GM19240 (cell line): ENCODE data around the gene MYH10.

Experiments
- DNase-seq: peaks from one replicate; pipeline ENCODE4 v3.0.0; 2011; ENCODE audit warnings: low spot score; ENCODE audit not compliant: insufficient read length

Gene MYH10

DNA sequence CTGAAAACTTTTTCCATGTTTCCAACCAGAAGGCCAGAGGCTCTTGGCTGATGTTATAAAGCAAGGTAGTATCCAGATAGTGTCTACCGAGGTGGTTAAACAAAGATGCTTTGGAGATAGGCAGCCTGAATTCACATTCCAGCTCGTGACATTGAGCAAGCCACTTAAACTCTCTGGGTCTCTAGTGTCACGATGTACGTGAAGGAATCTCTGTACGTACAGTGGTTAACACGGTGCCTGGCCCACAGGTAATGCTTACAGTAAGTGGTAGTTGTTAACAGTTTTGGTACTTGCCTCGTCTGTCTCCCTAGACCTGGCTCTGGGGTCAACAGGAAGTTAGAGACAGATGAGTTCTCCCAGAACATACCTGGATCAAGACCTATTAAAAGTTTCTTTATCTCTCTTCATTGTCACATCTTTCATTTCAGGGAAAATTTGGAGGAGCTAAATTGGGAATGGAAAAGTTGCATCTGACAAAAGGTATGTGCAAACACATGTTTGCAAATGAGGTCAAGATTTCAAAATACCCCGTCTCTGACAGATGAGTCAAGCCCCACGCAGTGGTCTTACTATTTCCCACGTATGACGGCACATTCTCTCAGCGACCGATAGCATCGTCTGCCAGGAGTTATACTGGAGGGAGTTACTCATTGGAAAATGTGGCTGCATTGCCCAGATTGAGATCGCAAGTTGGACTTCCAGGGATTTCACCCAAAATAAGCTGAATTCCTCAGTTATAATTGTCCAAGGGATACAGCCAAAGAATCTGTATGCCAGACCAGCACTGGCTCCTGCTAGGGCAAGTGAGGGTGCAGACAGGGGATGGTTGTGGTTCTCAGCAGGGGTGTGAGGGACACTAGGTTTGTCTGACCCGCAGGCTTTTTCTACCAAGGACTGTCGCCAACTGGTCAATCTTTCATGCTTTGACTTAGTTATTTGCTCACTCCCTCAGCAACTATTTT, 18.9 kb upstream of the MYH10 start:
- DNase-seq = no peak

DNA sequence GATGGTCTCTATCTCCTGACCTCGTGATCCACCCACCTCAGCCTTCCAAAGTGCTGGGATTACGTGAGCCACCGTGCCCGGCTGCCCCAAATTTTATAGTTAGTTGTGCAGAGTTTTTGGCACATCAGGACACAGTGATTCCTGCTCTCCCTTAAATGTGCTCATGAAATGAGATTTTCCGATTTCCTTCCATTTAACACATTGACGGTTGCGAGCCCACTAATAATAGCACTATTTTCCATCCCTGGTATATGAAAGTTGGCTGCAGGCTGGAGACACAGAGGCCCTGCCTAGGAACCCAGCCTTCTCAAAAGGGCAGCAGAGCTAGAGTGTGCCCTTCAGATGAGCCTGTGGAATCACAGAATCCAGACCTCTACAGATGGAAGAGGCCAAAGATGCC, 17.4 kb upstream of the MYH10 start:
- DNase-seq = no peak

- DNase-seq = no peak
These were observed 16.7 kb upstream of the MYH10 start for GRCh38 chr17:8647202-8647601.

GRCh38 chr17:8644507-8644902, 14.0 kb upstream of the MYH10 start:
- no peak for DNase-seq

GRCh38 chr17:8643855-8644506, 13.5 kb upstream of the MYH10 start:
- DNase-seq = no peak

GRCh38 chr17:8639709-8640108, 9.2 kb upstream of the MYH10 start:
- no peak for DNase-seq

- DNase-seq = no peak
These were observed 1.5 kb upstream of the MYH10 start for GRCh38 chr17:8632061-8632460.

DNA sequence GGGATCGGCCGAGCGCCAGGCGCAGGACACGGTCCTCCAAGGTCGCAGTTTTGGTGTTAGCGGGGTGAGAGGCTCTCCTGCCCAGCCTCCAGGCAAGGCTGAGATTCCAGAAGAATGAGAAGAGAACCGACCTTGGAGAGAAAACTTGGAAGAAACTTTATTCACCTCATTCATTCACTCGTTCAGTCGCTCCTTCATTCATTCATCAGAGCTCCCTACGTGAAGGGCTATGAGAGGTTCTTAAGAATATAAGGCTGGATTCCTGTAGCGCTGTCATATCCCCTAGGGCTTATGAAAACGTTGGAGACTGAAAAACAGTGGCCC, 991 bp upstream of the MYH10 start:
- no peak for DNase-seq

- DNase-seq = peak; percentile 97
These were observed 453 bp upstream of the MYH10 start for GRCh38 chr17:8630802-8631553.

DNA sequence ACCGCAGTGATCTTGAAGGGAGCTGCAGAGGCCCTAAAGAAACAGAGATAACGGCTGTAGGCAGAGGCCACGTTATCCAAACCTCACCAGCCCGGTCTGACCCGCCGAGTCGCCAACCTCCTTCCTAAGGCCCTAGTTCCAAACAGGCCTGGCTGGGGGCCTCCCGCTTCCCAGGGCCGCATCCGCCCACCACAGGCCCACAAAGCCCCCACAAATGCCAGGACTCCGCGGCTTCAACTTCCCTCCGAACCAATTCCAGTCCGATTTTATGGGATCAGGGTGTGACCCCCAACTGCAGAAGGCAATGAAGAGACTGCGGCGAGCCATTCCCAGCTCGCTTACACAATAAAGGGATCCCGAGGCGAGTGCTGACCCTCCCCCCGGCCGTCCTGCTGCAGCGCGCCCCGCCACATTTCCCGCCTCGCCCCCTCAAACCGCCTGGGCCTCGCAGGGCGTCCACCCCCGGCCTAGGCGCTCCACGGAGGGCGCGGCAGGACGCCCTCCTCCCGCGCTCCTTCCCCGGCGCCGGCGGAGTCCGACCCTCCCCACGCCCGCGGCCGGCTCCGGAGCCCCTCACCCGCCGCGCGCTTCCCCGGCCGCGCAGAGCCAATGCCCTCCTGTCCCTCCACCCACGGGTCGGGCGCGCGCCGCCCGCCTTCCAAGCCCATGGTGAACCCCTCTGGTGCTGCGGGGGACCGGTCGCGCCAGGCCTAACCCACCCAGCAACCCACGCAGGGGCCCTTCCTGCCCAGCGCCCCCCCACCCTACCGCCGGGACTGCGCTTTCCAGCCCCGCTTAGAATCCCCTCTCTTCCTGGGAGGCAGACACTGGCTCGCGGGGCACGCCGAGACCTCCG, 926 bp downstream of the MYH10 start:
- no peak for DNase-seq

GRCh38 chr17:8628609-8629169, 1.8 kb downstream of the MYH10 start:
- DNase-seq = no peak

DNA sequence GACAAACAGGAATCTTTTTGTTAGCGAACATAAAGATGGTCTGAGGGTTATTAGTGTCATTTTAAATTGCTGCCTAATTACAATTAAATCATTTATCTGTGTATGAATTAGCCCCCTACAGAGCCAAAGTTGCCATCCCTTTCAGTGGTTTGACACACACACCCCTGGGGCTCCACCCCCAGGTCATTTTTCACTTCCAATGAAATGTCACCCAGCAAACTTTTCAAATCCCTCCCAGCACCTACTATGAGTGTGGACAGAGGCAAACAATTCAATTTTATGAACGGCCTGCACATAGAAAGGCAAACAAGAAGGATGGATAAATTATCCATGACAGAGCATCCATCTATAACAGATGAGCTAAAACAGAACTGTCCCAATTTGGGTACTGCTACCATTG, 2.4 kb downstream of the MYH10 start:
- no peak for DNase-seq

GRCh38 chr17:8623591-8623990, 6.9 kb downstream of the MYH10 start:
- no peak for DNase-seq

GRCh38 chr17:8622191-8622590, 8.3 kb downstream of the MYH10 start:
- DNase-seq = no peak

GRCh38 chr17:8621585-8621984, 8.9 kb downstream of the MYH10 start:
- no peak for DNase-seq

DNA sequence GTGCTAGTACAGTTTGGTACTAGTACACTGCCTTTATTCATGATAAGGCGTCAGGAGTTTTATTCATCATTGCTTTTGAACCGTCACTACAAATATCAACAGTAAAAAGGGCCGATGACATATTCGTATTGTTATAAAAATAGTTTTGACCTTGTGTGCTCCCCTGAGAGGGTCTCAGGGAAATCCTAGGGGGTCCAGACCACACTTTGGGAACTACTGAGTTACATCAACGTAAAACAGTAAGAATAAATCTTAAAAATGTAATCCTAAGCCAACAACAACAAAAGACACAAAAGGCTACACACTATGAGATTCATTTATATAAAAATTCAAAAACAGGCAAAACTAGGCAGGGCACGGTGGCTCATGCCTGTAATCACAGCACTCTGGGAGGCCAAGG, 11.2 kb downstream of the MYH10 start:
- no peak for DNase-seq

DNA sequence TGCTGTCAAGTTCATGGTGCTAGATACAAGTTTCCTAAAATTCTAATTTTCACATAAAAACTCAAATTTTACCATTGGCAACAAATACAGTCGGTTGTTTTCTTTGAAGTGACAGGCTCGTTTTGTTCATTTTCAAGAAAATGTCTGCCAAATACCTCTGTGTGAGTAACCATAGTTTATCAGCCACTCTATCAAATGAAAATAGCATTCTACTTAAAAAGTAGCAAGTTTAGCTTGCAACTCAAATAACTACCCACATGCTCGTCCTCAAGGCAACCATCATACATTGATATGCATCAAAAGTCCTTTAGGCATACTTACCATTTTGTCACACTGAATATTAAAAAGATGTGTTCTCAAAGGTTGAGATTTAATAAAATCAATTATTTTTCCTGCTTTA, 11.7 kb downstream of the MYH10 start:
- no peak for DNase-seq

GRCh38 chr17:8614988-8615387, 15.5 kb downstream of the MYH10 start:
- no peak for DNase-seq

DNA sequence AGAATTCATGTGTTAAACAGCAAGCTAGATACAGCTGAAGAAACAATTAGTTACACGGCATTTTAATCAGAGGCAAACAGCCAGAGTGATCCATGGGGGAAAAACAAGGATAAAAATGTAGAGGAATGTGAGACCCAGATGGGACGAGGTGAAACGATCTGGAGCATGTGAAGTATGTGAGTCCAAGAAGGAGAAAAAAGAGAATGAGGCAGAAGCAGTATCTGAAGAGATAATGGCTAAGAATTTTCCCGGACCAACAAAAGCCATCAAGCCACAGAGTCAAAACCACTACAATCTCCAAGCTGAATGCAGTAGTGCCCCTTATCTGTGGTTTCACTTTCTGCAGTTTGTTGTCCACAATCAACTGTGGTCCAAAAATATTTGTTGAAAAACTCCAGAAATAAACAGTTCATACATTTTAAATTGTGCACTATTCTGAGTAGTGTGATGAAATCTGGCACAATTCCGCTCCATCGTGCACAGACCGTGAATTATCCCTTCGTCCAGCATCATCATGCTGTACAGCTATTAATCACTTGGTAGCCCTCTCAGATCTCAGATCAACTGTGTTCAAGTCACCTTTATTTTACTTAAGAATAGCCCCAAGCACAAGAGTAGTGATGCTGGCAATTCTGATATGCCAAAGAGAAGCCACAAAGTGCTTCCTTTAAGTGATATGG, 18.8 kb downstream of the MYH10 start:
- DNase-seq = no peak

GRCh38 chr17:8611137-8611536, 19.4 kb downstream of the MYH10 start:
- no peak for DNase-seq
